ENCODE results near the gene HEPACAM2. TPM values are rescaled to one million over a fixed set of nuclear protein-coding genes. Genes with fewer than 3 reads are reported as not detected.

HEPACAM2 gene
- total and polyA plus RNA-seq, 2 of the 8 experiments (the other 6 are each of a cell fraction or from before 2014, with no cell fraction given), result not detected

- Histone ChIP-seq H3K18ac (ENCODE audit: extremely low read depth, low read length) (no peak overlapping the region), H3K9ac (replicated peaks in 1 of 4; ENCODE audit: extremely low read depth in 1 of 4, low read depth in 3 of 4, low read length in 3 of 4) (no peak overlapping the region), H3K4me1 (replicated peaks in 1 of 4; ENCODE audit: control insufficient read depth in 3 of 4, insufficient read depth in 4 of 4, low read length in 3 of 4) (no peaks in the 10 kb centered on the region), H2BK120ac (replicated peaks; ENCODE audit: low read depth, low read length) (no peak overlapping the region), H2BK12ac (ENCODE audit: low read depth, low read length) (no peak overlapping the region), H3K79me2 (ENCODE audit: control insufficient read depth in 1 of 2, insufficient read depth in 2 of 2, low read length in 2 of 2) (no peaks in the 10 kb centered on the region), H2BK15ac (ENCODE audit: low read length) (no peak overlapping the region), H3K36me3 (ENCODE audit: control insufficient read depth in 2 of 4, insufficient read depth in 4 of 4, low read length in 3 of 4) (no peaks in the 10 kb centered on the region), H3K23me2 (ENCODE audit: low read depth, low read length) (no peaks in the 10 kb centered on the region), H2BK20ac (ENCODE audit: low read length) (no peak overlapping the region), H4K5ac (ENCODE audit: insufficient read length, low read depth, low read length) (no peak overlapping the region), H2AK5ac (ENCODE audit: low read depth, low read length) (no peak overlapping the region), H2AFZ (ENCODE audit: low read length) (no peak overlapping the region), H4K20me1 (replicated peaks in 1 of 2; ENCODE audit: control insufficient read depth in 1 of 2, insufficient read depth in 2 of 2, low read length in 2 of 2) (no peaks in the 10 kb centered on the region), H4K91ac (replicated peaks; ENCODE audit: insufficient read length, low read length) (no peak overlapping the region), H3K27me3 (replicated peaks in 1 of 4; ENCODE audit: control insufficient read depth in 3 of 4, extremely low read depth in 1 of 4, insufficient read depth in 3 of 4, low read length in 3 of 4) (no peaks in the 10 kb centered on the region), H3K23ac (ENCODE audit: insufficient read length) (no peak overlapping the region), H3K79me1 (ENCODE audit: low read depth, low read length) (no peaks in the 10 kb centered on the region), H3K4me3 (ENCODE audit: extremely low read depth in 1 of 4, insufficient read depth in 2 of 4, low read depth in 3 of 4, low read length in 4 of 4) (no peak overlapping the region), H3K4ac (replicated peaks; ENCODE audit: insufficient read length, low read depth, low read length) (no peak overlapping the region), H3K27ac (ENCODE audit: low read depth, low read length) (no peak overlapping the region), H2BK5ac (ENCODE audit: low read depth, low read length) (no peak overlapping the region), H3K56ac (replicated peaks; ENCODE audit: insufficient read length, low read depth, low read length) (no peak overlapping the region), H3K9me3 (ENCODE audit: insufficient read depth in 2 of 2, low read depth in 1 of 2, low read length in 1 of 2) (no peaks in the 10 kb centered on the region), H3K14ac (ENCODE audit: insufficient read length) (no peak overlapping the region), H4K8ac (ENCODE audit: extremely low read depth, insufficient read depth, low read length) (no peak overlapping the region), H3K4me2 (ENCODE audit: insufficient read depth in 1 of 2, low read depth in 2 of 2, low read length in 2 of 2) (no peak overlapping the region)
- DNase-seq (ENCODE audit: low read depth in 1 of 2, low spot score in 2 of 2), result no peak
- TF ChIP-seq SAP30 (IDR thresholded peaks at IDR 0.05; ENCODE audit: insufficient read depth, insufficient replicate concordance, low read length), result no peak
- TF ChIP-seq PHF8 (conservative IDR thresholded peaks at IDR 0.05; ENCODE audit: low read depth, low read length), result no peak
- no peak for TF ChIP-seq BRCA1 (IDR thresholded peaks at IDR 0.05; ENCODE audit: low read depth, low read length)
- TF ChIP-seq NANOG (IDR thresholded peaks at IDR 0.05; ENCODE audit: insufficient read depth, low read depth, low read length, poor library complexity, severe bottlenecking), result no peak
- TF ChIP-seq SUZ12 (IDR thresholded peaks at IDR 0.05; ENCODE audit: low read length), result no peak
- no peak for TF ChIP-seq TAF7 (optimal IDR thresholded peaks at IDR 0.05; ENCODE audit: borderline replicate concordance, low read depth, low read length)
- no peak for TF ChIP-seq CTCF (IDR thresholded peaks at IDR 0.05; ENCODE audit: control extremely low read depth in 1 of 3, insufficient read depth in 1 of 3, low read depth in 1 of 3, low read length in 3 of 3)
- TF ChIP-seq ATF2 (IDR thresholded peaks at IDR 0.05; ENCODE audit: low read length), result no peak
- no peak for TF ChIP-seq SRF (IDR thresholded peaks at IDR 0.05; ENCODE audit: low read depth, low read length)
- FAIRE-seq, result no peak
- ChIA-PET POLR2A (ENCODE audit: partially characterized antibody) (no interaction called here), CTCF (ENCODE audit: partially characterized antibody) (interaction anchor here (1.3 to 1.7 kb wide), 2 partner anchors 23 to 25 kb away, joined by 4 to 5 read pairs; no protein-coding TSS in a partner anchor)
- WGBS, 2 experiments (ENCODE audit: extremely low coverage in 1 of 2, insufficient coverage in 1 of 2, insufficient read length in 1 of 2, insufficient replicate concordance in 2 of 2, low coverage in 1 of 2, low lambda C conversion rate in 2 of 2, missing lambda C conversion rate in 1 of 2), result 66% methylated on average over 2 of the region's 2 CpGs; no CpG with 5 or more reads in 1 of the 2 experiments
These were observed 21.2 kb downstream of the HEPACAM2 start for GRCh38 chr7:93205046-93205445.
